Keratinocyte (primary cell): Measurements from ENCODE around the gene SLC38A6. TPM values are rescaled to one million over a fixed set of nuclear protein-coding genes. Genes with fewer than 3 reads are reported as not detected.

Experiments used
- DNase-seq: peaks from one replicate; pipeline ENCODE4 v3.0.0-alpha.2; 2011; ENCODE audit warnings: low read depth, missing footprints, low spot score
- FAIRE-seq: peaks from 2 replicates; lab custom pipeline; 2011; peaks lifted over from hg19 to GRCh38; lab: Jason Lieb, UNC
- H2AFZ ChIP-seq: 2 replicates; pipeline ENCODE4 v1.6.0; 2012; ENCODE audit warnings: low read length, control low read depth, inconsistent platforms; ENCODE audit not compliant: control insufficient read depth
- H3K27ac ChIP-seq: 2 replicates; pipeline ENCODE4 v1.5.1; 2011; ENCODE audit warnings: low read length; ENCODE audit not compliant: control insufficient read depth, insufficient read depth
- H3K27me3 ChIP-seq: 3 replicates; pipeline ENCODE4 v1.6.0; 2011; ENCODE audit warnings: low read length; ENCODE audit not compliant: control insufficient read depth, insufficient read depth; ENCODE audit errors: extremely low read depth
- H3K36me3 ChIP-seq, 2 experiments: 2 replicates in 1 of 2; 3 replicates in 1 of 2; pipeline ENCODE4 v1.5.1; 2011; ENCODE audit warnings: low read length in 2 of 2, mild to moderate bottlenecking in 1 of 2; ENCODE audit not compliant: control insufficient read depth in 2 of 2, insufficient read depth in 2 of 2; ENCODE audit errors: extremely low read depth in 1 of 2
- H3K4me1 ChIP-seq: 3 replicates; pipeline ENCODE4 v1.5.1; 2011; ENCODE audit warnings: low read length; ENCODE audit not compliant: control insufficient read depth, insufficient read depth; ENCODE audit errors: extremely low read depth
- H3K4me2 ChIP-seq: 3 replicates; pipeline ENCODE4 v1.6.0; 2011; ENCODE audit warnings: low read depth, low read length; ENCODE audit not compliant: control insufficient read depth, insufficient read depth; ENCODE audit errors: extremely low read depth
- H3K4me3 ChIP-seq, 3 experiments: fragments of 200-600 bp in 1 of 3; sonication (generic) in 1 of 3; 2 replicates in 2 of 3; 3 replicates in 1 of 3; pipeline ENCODE4 v1.5.1; 2011 to 2016; ENCODE audit warnings: low read length in 3 of 3, mild to moderate bottlenecking in 3 of 3, control low read depth in 2 of 3, inconsistent platforms in 1 of 3, low read depth in 1 of 3, mixed read lengths in 1 of 3, mixed run types in 1 of 3, moderate library complexity in 1 of 3; ENCODE audit not compliant: control insufficient read depth in 2 of 3, insufficient read depth in 2 of 3; ENCODE audit errors: extremely low read depth in 1 of 3
- H3K79me2 ChIP-seq: 2 replicates; pipeline ENCODE4 v1.6.0; 2012; ENCODE audit warnings: low read length; ENCODE audit not compliant: control insufficient read depth, insufficient read depth
- H3K9ac ChIP-seq: 3 replicates; pipeline ENCODE4 v1.6.0; 2011; ENCODE audit warnings: low read length; ENCODE audit not compliant: control insufficient read depth, insufficient read depth; ENCODE audit errors: extremely low read depth
- H3K9me1 ChIP-seq: 3 replicates; pipeline ENCODE4 v1.6.0; 2011; ENCODE audit warnings: low read length; ENCODE audit not compliant: control insufficient read depth, insufficient read depth; ENCODE audit errors: extremely low read depth
- H3K9me3 ChIP-seq: 2 replicates; pipeline ENCODE4 v1.5.1; 2012; ENCODE audit warnings: low read depth, low read length; ENCODE audit not compliant: control insufficient read depth
- H4K20me1 ChIP-seq: 3 replicates; pipeline ENCODE4 v1.6.0; 2011; ENCODE audit warnings: low read length; ENCODE audit not compliant: control insufficient read depth, insufficient read depth; ENCODE audit errors: extremely low read depth
- EZH2 ChIP-seq: IDR thresholded peaks from one replicate; pipeline ENCODE4 v1.6.1; 2012; ENCODE audit warnings: inconsistent platforms, mild to moderate bottlenecking, low read length, moderate library complexity
- dilution Hi-C: fragments of 300-500 bp; cut with MboI; formaldehyde crosslinking; loops from one replicate; pipeline ENCODE4 v1.7.0; 2020; ENCODE audit warnings: low sequenced_read_pairs; ENCODE audit not compliant: extremely low pct_ligation_motif_present
- polyA plus RNA-seq, 5 experiments: library from polyadenylated mRNA; depleted of rRNA in 3 of 5; stranded (reverse) in 3 of 5; stranded (forward) in 1 of 5; unstranded in 1 of 5; fragments of >200 nt; gene quantifications; 1 replicate in 1 of 5; 2 replicates in 3 of 5; 3 replicates in 1 of 5; pipeline versions ENCODE4 v1.2.1 to v1.2.3, GENCODE V29; 2011 to 2012; ENCODE audit warnings: missing spikeins in 2 of 5, low read depth in 1 of 5, low replicate concordance in 1 of 5
- TF ChIP-seq, protein P1 (sequence below), 3 experiments: IDR thresholded peaks in 1 of 3; conservative IDR thresholded peaks in 1 of 3; optimal IDR thresholded peaks in 1 of 3; 2 replicates in 2 of 3; 3 replicates in 1 of 3; pipeline versions ENCODE3 to v1.5.1; 2011; ENCODE audit warnings: low read length in 3 of 3, mild to moderate bottlenecking in 3 of 3, moderate library complexity in 2 of 3, control low read depth in 1 of 3, inconsistent platforms in 1 of 3; ENCODE audit not compliant: insufficient read depth in 2 of 3; ENCODE audit errors: extremely low read depth in 1 of 3

The SLC38A6 gene
- polyA plus RNA-seq, 1 donor (not counting 4 experiments of a cell fraction or from before 2014, with no cell fraction given): 15.7 TPM

DNA sequence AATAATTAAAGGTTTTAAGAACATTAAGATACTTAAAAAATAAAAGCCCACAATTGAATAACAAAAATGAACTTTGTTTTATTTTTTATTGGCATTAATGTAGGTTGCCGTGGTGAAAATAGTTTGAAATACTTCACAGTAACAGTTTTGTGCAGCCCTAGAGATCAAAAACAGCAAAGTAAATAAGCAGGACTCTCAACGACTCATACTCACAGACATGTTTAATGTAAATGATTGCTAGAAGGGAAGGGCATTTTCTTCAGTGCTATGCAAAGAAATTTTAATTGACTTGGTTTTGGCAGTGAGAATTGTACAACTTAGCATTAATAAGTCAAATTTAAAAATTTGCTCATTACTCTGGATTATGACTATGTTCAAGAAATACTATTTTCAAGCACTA, 16.1 kb upstream of the SLC38A6 start:
- DNase-seq (no peak), FAIRE-seq (no peak)
- no peaks in the 10 kb centered on the region for H3K36me3 ChIP-seq
- no peak overlapping the region for H3K4me2 ChIP-seq
- H2AFZ ChIP-seq: no peak overlapping the region
- peaks cover 13% of the 10 kb centered on the region for H3K4me1 ChIP-seq
- H3K9me1 ChIP-seq: no peaks in the 10 kb centered on the region
- H3K79me2 ChIP-seq: no peaks in the 10 kb centered on the region
- no peaks in the 10 kb centered on the region for H3K9me3 ChIP-seq
- no peaks in the 10 kb centered on the region for H3K27me3 ChIP-seq
- no peak overlapping the region for H3K27ac ChIP-seq
- no peak overlapping the region for H3K4me3 ChIP-seq
- dilution Hi-C loops: no loop called here
- TF ChIP-seq EZH2: no peak
- TF ChIP-seq, protein P1, sequence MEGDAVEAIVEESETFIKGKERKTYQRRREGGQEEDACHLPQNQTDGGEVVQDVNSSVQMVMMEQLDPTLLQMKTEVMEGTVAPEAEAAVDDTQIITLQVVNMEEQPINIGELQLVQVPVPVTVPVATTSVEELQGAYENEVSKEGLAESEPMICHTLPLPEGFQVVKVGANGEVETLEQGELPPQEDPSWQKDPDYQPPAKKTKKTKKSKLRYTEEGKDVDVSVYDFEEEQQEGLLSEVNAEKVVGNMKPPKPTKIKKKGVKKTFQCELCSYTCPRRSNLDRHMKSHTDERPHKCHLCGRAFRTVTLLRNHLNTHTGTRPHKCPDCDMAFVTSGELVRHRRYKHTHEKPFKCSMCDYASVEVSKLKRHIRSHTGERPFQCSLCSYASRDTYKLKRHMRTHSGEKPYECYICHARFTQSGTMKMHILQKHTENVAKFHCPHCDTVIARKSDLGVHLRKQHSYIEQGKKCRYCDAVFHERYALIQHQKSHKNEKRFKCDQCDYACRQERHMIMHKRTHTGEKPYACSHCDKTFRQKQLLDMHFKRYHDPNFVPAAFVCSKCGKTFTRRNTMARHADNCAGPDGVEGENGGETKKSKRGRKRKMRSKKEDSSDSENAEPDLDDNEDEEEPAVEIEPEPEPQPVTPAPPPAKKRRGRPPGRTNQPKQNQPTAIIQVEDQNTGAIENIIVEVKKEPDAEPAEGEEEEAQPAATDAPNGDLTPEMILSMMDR (optimal IDR thresholded peaks at IDR 0.05 in 1 of 3, IDR thresholded peaks at IDR 0.05 in 1 of 3, conservative IDR thresholded peaks at IDR 0.05 in 1 of 3; ENCODE audit: extremely low read depth in 1 of 3, insufficient read depth in 2 of 3, low read length in 3 of 3): no peak
- no peak overlapping the region for H3K9ac ChIP-seq
- H4K20me1 ChIP-seq: no peaks in the 10 kb centered on the region

DNA sequence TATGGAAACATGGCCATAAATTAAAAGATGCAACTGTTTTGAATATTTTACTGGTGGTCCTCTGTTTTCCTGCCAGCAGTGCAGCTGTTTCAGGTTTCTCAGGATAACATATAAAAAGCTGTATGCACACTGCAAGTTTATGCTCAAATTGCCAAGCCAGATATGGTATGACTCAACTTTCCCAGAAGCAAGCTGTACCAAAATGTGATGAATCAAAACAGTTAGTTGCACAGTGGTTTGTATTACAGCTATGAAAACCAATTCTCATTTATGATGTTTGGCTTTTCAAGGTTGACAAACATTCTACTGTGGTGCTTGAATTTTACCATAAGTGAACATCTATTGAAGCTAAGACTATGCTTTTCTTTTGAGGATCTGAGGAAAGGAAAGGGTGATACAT, 15.6 kb upstream of the SLC38A6 start:
- H3K4me1 ChIP-seq: peaks cover 13% of the 10 kb centered on the region
- DNase-seq: no peak
- H3K9me3 ChIP-seq: no peaks in the 10 kb centered on the region
- no peaks in the 10 kb centered on the region for H3K36me3 ChIP-seq
- no peak overlapping the region for H3K27ac ChIP-seq
- dilution Hi-C loops: no loop called here
- no peak overlapping the region for H3K9ac ChIP-seq
- no peaks in the 10 kb centered on the region for H3K79me2 ChIP-seq
- peak; percentile 84 for FAIRE-seq
- TF ChIP-seq, protein P1 (optimal IDR thresholded peaks at IDR 0.05 in 1 of 3, IDR thresholded peaks at IDR 0.05 in 1 of 3, conservative IDR thresholded peaks at IDR 0.05 in 1 of 3; ENCODE audit: extremely low read depth in 1 of 3, insufficient read depth in 2 of 3, low read length in 3 of 3): no peak
- TF ChIP-seq EZH2: no peak
- H3K9me1 ChIP-seq: no peaks in the 10 kb centered on the region
- H2AFZ ChIP-seq: no peak overlapping the region
- H4K20me1 ChIP-seq: no peaks in the 10 kb centered on the region
- H3K4me2 ChIP-seq: no peak overlapping the region
- no peak overlapping the region for H3K4me3 ChIP-seq
- H3K27me3 ChIP-seq: no peaks in the 10 kb centered on the region
